Activated T-helper 2 cell treated with anti-CD3 and anti-CD28 coated beads, Interferon-gamma antibody, Interleukin-2, Interleukin-4, amounts not matched to agents 10 μg/mL and 5 μg/mL and 100 μg/mL, durations not matched to agents 14 hours and 24 hours and 36 hours (primary cell): ENCODE measurements around the gene PTPRG. TPM values are rescaled to one million over a fixed set of nuclear protein-coding genes. Genes with fewer than 3 reads are reported as not detected.

ENCODE experiments used
- DNase-seq: peaks from one replicate; pipeline ENCODE4 v3.0.0; 2021; ENCODE audit warnings: low spot score
- H3K27ac Mint-ChIP-seq: one replicate; pipeline ENCODE4 v1.8.0; 2021; ENCODE audit warnings: mixed read lengths
- H3K27me3 Mint-ChIP-seq: one replicate; pipeline ENCODE4 v1.8.0; 2021; ENCODE audit warnings: low read depth, mixed read lengths
- H3K36me3 Mint-ChIP-seq: one replicate; pipeline ENCODE4 v1.8.0; 2021; ENCODE audit warnings: low read depth, mixed read lengths
- H3K4me1 Mint-ChIP-seq: one replicate; pipeline ENCODE4 v1.8.0; 2021; ENCODE audit warnings: low read depth, mixed read lengths
- H3K4me3 Mint-ChIP-seq: one replicate; pipeline ENCODE4 v1.8.0; 2021; ENCODE audit warnings: low read depth, mild to moderate bottlenecking, moderate library complexity, mixed read lengths
- H3K9me3 Mint-ChIP-seq: one replicate; pipeline ENCODE4 v1.8.0; 2021; ENCODE audit warnings: mixed read lengths
- intact Hi-C: fragments of 100-400 bp; cut with micrococcal nuclease; formaldehyde crosslinking; loops from one replicate; pipeline ENCODE4 v1.15.1; 2023
- total RNA-seq: library from RNA; stranded (reverse); gene quantifications from 2 replicates; pipeline ENCODE4 v1.2.3, GENCODE V29; 2022

PTPRG gene
- total RNA-seq, 1 donor from 2014 or later: 5.1 TPM

DNA sequence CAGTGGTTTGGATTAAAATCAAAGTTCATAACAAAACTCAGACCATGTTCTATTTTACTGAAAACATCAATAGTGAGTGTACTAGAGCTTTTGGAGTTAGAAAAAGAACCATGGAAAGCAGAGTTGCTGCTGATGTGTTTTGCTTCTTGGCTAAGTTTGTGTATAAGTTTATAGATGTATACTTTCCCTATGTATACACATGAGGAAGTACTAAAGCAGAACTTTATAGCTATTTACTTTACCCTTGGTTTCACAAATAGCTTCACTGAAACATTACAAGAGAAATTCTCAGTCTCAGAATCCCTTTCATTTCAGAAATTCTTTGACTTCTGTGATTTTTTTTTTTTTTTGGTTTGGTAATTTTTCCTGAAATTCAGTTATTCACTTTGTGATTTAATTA lies 229.0 kb downstream of the PTPRG start:
- H3K4me1 Mint-ChIP-seq: no peaks in the 10 kb centered on the region
- intact Hi-C loops: no loop called here

DNA sequence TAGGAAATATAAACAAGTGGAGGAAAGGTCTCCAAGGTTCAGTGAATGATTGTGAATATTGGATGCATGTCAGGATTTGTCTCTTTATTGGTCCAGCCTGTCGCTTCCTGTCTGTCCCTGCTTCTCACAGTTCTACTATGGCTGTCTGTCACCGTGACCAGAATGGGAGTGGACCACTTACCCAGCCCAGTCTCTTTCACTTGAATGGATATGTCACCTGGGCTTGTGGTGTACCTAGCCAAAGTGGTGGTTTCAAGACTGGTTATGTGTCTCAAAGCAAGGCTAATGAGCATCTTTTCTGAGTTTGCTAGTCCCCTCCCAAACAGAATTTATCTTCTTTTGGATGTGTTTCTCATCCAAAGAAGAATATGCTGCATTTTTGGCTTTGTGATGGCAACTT lies 231.7 kb downstream of the PTPRG start:
- no peak overlapping the region for H3K4me3 Mint-ChIP-seq
- H3K27ac Mint-ChIP-seq: no peak overlapping the region

More for the DNA sequence above, 229.0 kb downstream of the PTPRG start:
- DNase-seq: no peak
- Mint-ChIP-seq H3K36me3 (no peaks in the 10 kb centered on the region), H3K4me3 (no peak overlapping the region), H3K27me3 (peaks cover 6% of the 10 kb centered on the region), H3K27ac (no peak overlapping the region), H3K9me3 (no peaks in the 10 kb centered on the region)

DNA sequence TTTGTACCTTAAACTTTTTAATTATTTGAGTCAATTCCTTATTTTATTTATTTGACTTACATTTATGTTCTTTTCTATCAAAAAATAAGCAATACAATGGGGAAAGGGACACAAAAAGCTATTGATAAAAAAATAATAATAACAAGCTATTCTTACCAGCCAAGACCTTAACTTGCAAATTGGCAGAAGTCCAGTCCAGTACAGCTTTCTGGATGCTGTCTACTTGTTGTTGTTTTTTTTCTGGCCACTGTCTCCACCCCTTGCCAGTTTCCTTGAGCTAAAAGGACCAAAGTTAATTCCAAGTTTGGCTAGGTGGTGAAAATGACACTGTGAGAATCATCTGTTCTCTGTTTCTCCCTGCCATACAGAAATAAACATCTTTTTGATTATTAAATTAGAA lies 232.2 kb downstream of the PTPRG start:
- H3K36me3 Mint-ChIP-seq: no peaks in the 10 kb centered on the region
- H3K4me3 Mint-ChIP-seq: no peak overlapping the region
- intact Hi-C loops: no loop called here
- H3K9me3 Mint-ChIP-seq: no peaks in the 10 kb centered on the region
- no peak overlapping the region for H3K27ac Mint-ChIP-seq
- H3K4me1 Mint-ChIP-seq: no peaks in the 10 kb centered on the region
- peaks cover 6% of the 10 kb centered on the region for H3K27me3 Mint-ChIP-seq
- DNase-seq: no peak

More for the DNA sequence above, 231.7 kb downstream of the PTPRG start:
- DNase-seq: no peak
- Mint-ChIP-seq H3K36me3 (no peaks in the 10 kb centered on the region), H3K4me1 (no peaks in the 10 kb centered on the region), H3K27me3 (peaks cover 6% of the 10 kb centered on the region), H3K9me3 (no peaks in the 10 kb centered on the region)
- intact Hi-C loops: no loop called here

DNA sequence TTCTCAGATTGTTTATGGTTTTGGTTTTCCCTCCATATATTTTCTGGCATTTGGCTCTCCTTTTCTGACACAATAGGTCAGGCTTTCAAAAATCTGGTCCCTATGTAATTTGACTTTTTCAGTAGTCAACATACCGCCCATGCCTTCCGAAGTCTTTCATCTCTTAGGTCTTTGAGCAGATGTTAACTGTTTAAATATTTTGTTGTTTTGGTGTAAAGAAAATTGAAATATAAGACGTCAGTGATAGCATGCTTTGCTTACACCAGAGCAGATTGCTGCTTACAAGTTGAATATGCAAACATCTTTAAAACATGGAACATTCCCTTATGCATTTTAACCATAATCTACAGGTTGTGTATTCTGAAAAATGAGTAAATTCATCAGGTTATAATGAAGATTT lies 233.0 kb downstream of the PTPRG start:
- peaks cover 6% of the 10 kb centered on the region for H3K27me3 Mint-ChIP-seq
- H3K9me3 Mint-ChIP-seq: no peaks in the 10 kb centered on the region

DNA sequence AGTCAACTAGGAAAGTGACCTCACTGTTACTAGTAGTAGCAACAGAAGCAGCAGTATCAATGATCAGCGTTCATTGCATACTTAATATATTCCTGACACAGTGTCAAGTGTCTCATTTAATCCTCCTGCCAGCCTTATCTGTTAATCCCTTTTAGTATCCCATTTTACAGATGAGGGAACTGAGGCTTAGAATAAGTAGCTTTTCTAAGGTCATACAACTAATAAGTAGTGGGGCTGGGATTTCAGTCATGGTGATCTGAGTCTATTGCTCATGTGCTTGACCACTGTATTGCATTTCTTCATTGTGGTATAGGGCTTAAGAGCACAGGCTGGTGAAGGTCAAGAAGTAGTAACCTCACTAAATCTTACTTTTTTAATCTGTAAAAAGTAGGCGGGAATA lies 233.6 kb downstream of the PTPRG start:
- intact Hi-C loops: no loop called here
- Mint-ChIP-seq H3K4me1 (no peaks in the 10 kb centered on the region), H3K9me3 (no peaks in the 10 kb centered on the region), H3K27me3 (peaks cover 2% of the 10 kb centered on the region), H3K36me3 (no peaks in the 10 kb centered on the region), H3K27ac (no peak overlapping the region), H3K4me3 (no peak overlapping the region)
- DNase-seq: no peak

More for the DNA sequence above, 233.0 kb downstream of the PTPRG start:
- Mint-ChIP-seq H3K4me3 (no peak overlapping the region), H3K36me3 (no peaks in the 10 kb centered on the region), H3K27ac (no peak overlapping the region), H3K4me1 (no peaks in the 10 kb centered on the region)
- intact Hi-C loops: no loop called here
- no peak for DNase-seq

DNA sequence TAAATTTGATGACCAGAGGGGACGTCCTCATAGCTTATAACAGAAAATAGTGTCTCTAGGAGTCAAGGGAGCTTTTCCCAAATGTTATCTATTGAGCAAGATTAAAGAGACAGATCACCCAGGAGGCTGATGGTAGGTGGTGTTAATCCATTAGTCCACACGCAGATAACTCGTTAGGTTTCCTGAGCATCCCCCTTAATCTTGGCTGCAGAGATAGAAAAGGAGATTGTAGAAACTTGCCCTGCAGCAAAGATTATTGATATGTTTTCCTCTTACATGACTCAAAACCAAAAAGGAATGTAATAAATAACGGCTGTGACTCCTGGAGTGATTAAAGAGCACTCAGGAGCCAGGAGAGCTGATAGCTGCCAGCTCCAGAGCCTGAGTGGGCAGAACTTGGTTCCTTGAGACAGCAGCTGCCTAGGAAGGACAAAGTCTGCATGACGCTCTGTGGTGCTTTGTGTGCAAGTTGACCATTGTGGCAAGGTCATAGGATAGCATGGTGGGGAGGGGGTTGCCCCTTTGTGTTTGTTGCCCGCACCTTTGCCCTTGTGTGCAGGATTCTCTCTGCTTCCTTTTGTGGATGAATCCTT lies 234.8 kb downstream of the PTPRG start:
- no peak for DNase-seq
- H3K4me3 Mint-ChIP-seq: no peak overlapping the region
- no peaks in the 10 kb centered on the region for H3K4me1 Mint-ChIP-seq
- no peaks in the 10 kb centered on the region for H3K9me3 Mint-ChIP-seq
- intact Hi-C loops: no loop called here
- H3K36me3 Mint-ChIP-seq: no peaks in the 10 kb centered on the region
- H3K27me3 Mint-ChIP-seq: no peaks in the 10 kb centered on the region
- no peak overlapping the region for H3K27ac Mint-ChIP-seq

DNA sequence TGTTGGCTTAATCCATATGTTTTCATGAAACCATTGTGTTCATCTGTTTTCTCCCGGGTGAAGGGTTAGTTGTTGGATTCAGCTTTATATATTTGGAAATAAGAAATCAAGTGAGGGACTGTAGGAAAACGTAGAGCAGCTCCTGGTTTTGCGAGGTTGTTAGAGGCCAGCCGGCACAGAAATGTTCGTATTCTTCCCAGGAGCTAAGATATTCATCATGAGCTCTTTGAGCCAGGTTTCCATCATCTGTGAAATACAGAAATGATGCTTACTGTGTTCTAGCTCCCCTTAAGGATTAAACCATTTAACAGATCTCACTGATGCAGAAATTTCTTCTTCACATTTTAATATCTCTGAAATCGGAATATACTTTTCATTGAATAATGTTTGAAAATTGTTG lies 235.5 kb downstream of the PTPRG start:
- Mint-ChIP-seq H3K36me3 (no peaks in the 10 kb centered on the region), H3K4me1 (no peaks in the 10 kb centered on the region), H3K27ac (no peak overlapping the region), H3K4me3 (no peak overlapping the region), H3K9me3 (no peaks in the 10 kb centered on the region), H3K27me3 (no peaks in the 10 kb centered on the region)
- no peak for DNase-seq
- intact Hi-C loops: no loop called here

DNA sequence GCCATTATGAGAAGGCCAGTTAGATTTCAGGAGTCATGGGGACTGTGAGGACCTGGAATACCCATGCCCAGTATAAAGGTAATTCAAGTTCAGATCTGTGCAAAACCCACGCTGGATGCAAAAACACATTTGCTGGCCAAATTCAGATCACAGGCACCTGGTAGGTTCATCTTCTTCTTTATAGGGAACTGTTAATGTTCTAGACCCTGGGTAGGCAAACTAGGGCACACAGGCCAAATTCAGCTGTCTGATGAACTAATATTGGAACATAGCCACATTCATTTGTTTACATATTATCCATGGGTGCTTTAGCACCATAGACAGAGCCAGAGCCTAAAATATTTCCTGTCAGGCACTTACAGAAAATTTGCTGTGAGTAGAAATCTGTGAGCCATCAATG lies 241.4 kb downstream of the PTPRG start:
- no peak overlapping the region for H3K27ac Mint-ChIP-seq
- no peaks in the 10 kb centered on the region for H3K4me1 Mint-ChIP-seq
- H3K27me3 Mint-ChIP-seq: no peaks in the 10 kb centered on the region
- H3K4me3 Mint-ChIP-seq: no peak overlapping the region
- DNase-seq: no peak
- intact Hi-C loops: no loop called here
- no peaks in the 10 kb centered on the region for H3K36me3 Mint-ChIP-seq
- H3K9me3 Mint-ChIP-seq: no peaks in the 10 kb centered on the region

DNA sequence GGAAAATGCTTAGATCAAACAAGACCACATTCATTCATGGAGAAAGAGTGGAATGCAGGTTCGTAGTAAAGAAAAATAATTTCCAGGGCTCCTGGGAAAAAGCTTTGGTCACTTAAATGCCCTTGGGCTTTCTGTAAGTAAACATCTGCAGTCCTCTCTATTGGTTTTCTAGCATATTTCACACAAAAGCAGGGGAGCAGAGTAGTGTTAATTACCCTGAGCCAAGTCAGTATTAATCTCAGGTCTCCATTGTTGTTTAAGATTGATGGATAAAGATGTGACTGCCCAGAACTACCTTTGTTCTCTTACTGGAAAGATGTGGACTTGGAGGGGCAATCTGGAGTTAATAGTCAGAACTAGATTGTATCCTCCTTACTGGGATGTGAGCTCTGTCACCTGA lies 242.6 kb downstream of the PTPRG start:
- Mint-ChIP-seq H3K36me3 (no peaks in the 10 kb centered on the region), H3K4me1 (no peaks in the 10 kb centered on the region), H3K27ac (no peak overlapping the region), H3K9me3 (no peaks in the 10 kb centered on the region), H3K4me3 (no peak overlapping the region), H3K27me3 (no peaks in the 10 kb centered on the region)
- DNase-seq: no peak
- intact Hi-C loops: no loop called here

DNA sequence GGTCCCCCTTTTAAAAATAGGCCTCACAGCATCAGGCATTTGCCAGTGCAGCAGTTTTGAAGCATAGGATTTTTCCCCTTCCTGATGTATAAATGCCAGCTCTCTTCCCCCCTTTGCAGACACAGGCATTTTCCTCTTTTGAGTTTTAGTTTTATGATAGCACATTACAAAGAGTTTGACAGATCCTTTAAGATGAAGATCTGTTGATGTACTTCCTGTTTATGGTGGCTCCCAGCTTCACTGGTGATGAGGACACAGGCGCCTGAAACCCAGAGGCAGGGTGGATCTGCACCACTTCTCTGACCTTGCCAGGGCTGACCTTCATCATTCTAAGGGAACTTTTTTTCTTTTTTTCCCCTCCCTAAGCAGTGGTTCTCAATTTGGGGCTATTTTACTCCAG lies 243.4 kb downstream of the PTPRG start:
- Mint-ChIP-seq H3K36me3 (no peaks in the 10 kb centered on the region), H3K4me1 (no peaks in the 10 kb centered on the region)

DNA sequence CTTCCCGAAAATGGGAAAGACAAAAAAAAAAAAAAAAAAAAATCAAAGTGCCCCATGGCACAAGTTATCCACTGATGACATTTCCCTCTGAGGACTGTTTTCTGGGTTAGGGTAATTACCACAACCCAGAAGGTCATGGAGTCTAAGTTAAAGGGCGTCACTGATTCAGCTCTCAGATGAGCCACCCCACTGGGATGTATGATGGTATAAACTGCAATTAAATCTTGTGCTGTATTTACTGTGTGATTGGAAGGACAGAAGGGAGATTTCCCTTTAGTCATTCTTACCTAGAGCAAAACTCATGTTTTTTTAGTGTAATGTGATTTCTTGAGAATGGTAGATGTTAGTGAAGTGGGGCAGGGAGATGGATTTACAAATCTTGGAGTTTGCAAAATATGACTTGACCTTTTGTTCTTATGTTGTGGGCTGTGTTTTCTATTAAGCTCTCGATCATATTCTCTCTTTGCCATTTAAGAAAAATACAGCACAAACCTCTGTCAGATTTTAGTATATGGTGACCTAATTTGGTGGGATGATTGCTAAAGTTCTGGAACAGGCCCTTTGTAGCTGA lies 244.2 kb downstream of the PTPRG start:
- no peaks in the 10 kb centered on the region for H3K27me3 Mint-ChIP-seq
- intact Hi-C loops: no loop called here
- H3K36me3 Mint-ChIP-seq: no peaks in the 10 kb centered on the region
- H3K27ac Mint-ChIP-seq: no peak overlapping the region
- no peaks in the 10 kb centered on the region for H3K4me1 Mint-ChIP-seq
- no peak for DNase-seq
- H3K9me3 Mint-ChIP-seq: no peaks in the 10 kb centered on the region
- H3K4me3 Mint-ChIP-seq: no peak overlapping the region

More for the DNA sequence above, 243.4 kb downstream of the PTPRG start:
- H3K9me3 Mint-ChIP-seq: no peaks in the 10 kb centered on the region
- no peak overlapping the region for H3K4me3 Mint-ChIP-seq
- H3K27me3 Mint-ChIP-seq: no peaks in the 10 kb centered on the region
- H3K27ac Mint-ChIP-seq: no peak overlapping the region
- intact Hi-C loops: no loop called here
- no peak for DNase-seq

DNA sequence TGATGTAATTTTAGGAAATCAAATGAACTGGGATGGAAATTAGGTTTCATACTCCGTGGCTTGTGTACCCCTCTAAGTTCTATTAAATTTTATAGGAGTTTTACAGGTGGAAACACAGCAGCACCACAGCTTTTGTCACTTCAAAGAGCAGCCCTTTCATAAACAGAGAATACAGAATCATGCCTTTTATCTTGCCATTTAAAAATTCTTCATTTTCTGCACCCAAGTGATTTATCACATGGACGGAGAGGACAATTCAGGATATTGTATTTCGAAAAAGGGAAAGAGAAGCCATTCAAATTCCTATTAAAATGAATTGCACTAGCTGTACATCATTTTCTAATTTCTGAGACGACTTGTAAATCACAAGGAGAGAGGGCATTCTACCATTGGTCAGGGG lies 245.4 kb downstream of the PTPRG start:
- Mint-ChIP-seq H3K4me3 (no peak overlapping the region), H3K4me1 (no peaks in the 10 kb centered on the region), H3K27me3 (no peaks in the 10 kb centered on the region), H3K36me3 (no peaks in the 10 kb centered on the region), H3K27ac (no peak overlapping the region), H3K9me3 (no peaks in the 10 kb centered on the region)
- intact Hi-C loops: no loop called here
- no peak for DNase-seq

DNA sequence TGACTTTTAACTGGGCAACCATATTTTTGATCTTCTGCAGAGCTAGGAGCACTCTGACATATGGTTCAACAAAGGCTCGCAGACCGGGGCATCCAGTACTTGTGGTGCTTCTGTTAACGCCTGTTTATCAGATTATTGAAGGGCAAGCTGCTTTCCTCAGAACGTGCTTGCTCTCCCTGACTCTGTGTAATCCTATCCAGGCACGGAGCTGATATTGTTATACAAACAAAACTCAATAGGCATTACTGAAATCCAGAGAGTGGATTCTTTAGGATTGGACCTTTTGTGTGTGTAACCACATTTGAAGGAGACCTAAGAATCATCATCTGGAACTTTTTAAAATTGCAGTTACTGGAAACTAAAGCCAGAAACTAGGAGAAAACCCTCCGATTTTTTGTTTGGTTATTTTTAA lies 246.5 kb downstream of the PTPRG start:
- intact Hi-C loops: no loop called here
- Mint-ChIP-seq H3K27ac (no peak overlapping the region), H3K9me3 (no peaks in the 10 kb centered on the region), H3K4me1 (no peaks in the 10 kb centered on the region), H3K27me3 (no peaks in the 10 kb centered on the region), H3K4me3 (no peak overlapping the region), H3K36me3 (no peaks in the 10 kb centered on the region)
- no peak for DNase-seq

DNA sequence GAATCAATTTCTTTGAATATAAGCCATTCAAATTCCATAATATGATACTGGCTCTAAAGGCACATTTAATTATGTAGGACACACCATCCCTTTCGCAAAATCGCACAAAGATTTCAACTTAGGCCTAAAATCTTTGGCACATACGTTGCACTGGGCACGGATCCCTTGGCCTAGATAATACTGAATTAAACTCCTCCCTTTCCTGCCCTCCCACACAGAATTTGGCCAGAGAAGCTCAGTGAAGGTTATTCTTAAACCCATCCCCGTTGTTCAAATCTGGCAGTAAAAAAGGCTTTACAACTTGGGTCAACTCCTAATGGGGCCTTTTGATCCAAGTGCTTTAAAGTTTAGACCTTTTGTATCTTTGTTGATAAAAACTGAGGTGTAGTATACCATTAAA lies 247.2 kb downstream of the PTPRG start:
- Mint-ChIP-seq H3K9me3 (no peaks in the 10 kb centered on the region), H3K27ac (no peak overlapping the region), H3K27me3 (no peaks in the 10 kb centered on the region), H3K36me3 (no peaks in the 10 kb centered on the region), H3K4me3 (no peak overlapping the region), H3K4me1 (no peaks in the 10 kb centered on the region)
- intact Hi-C loops: no loop called here
- no peak for DNase-seq
